Brain microvascular endothelial cell (primary cell): ENCODE data around the gene PSAP.

ENCODE experiments used
- DNase-seq: peaks from one replicate; pipeline ENCODE4 v3.0.0-alpha.2; 2020
- H3K27ac ChIP-seq: fragments of 250-450 bp; sonication (Bioruptor Pico); 2 replicates; pipeline ENCODE4 v1.5.1; 2020; ENCODE audit warnings: mild to moderate bottlenecking, moderate library complexity
- H3K27me3 ChIP-seq: fragments of 250-450 bp; sonication (Bioruptor Pico); replicated peaks from 2 replicates; pipeline ENCODE4 v1.5.1; 2020; ENCODE audit warnings: mild to moderate bottlenecking
- H3K36me3 ChIP-seq: fragments of 250-450 bp; sonication (Bioruptor Pico); replicated peaks from 2 replicates; pipeline ENCODE4 v1.5.1; 2020; ENCODE audit warnings: mild to moderate bottlenecking
- H3K4me3 ChIP-seq: 2 replicates; pipeline ENCODE4 v1.5.1; 2011; ENCODE audit warnings: low read depth, mild to moderate bottlenecking, control low read depth, low read length, moderate library complexity
- CTCF ChIP-seq: IDR thresholded peaks from 2 replicates; pipeline ENCODE4 v1.5.1; 2011; ENCODE audit warnings: low read depth, mild to moderate bottlenecking, moderate library complexity, low read length, control low read depth, inconsistent platforms; ENCODE audit errors: missing control alignments
- in situ Hi-C: cut with HindIII; loops from 2 replicates; pipeline ENCODE4 v1.10.0; 2017; ENCODE audit warnings: low sequenced_read_pairs, low pct_ligation_motif_present

PSAP gene

GRCh38 chr10:71833451-71834342 is 17.4 kb downstream of the PSAP start:
- no peak for TF ChIP-seq CTCF
- Histone ChIP-seq H3K27me3 (no peaks in the 10 kb centered on the region), H3K4me3 (no peak overlapping the region), H3K36me3 (peaks cover 47% of the 10 kb centered on the region), H3K27ac (no peak overlapping the region)
- in situ Hi-C loops, result no loop called here
- DNase-seq, result no peak

DNA sequence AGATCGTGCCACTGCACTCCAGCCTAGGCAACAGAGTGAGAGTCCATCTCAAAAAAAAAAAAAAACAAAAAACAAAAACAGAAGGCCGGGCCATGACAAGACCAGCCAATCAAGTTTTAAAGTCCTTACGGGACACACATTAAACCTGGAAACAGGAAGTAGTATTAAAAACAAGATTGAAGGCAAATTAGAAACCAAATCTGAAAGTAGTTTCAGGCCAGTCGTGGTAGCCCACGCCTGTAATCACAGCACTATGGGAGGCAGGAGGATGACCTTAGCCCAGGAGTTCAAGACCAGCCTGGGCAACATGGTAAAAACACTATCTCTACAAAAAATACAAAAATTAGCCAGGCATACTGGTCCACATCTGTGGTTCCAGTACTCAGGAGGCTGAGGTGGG is 18.1 kb downstream of the PSAP start:
- TF ChIP-seq CTCF, result no peak
- Histone ChIP-seq H3K4me3 (no peak overlapping the region), H3K27me3 (no peaks in the 10 kb centered on the region), H3K36me3 (peaks cover 54% of the 10 kb centered on the region), H3K27ac (no peak overlapping the region)
- in situ Hi-C loops, result no loop called here
- no peak for DNase-seq

GRCh38 chr10:71831646-71832552 is 19.2 kb downstream of the PSAP start:
- H3K36me3 ChIP-seq, result peaks cover 59% of the 10 kb centered on the region
- in situ Hi-C loops, result no loop called here

GRCh38 chr10:71830726-71831125 is 20.3 kb downstream of the PSAP start:
- H3K36me3 ChIP-seq, result peaks cover 71% of the 10 kb centered on the region
- no peak for DNase-seq
- no peaks in the 10 kb centered on the region for H3K27me3 ChIP-seq
- H3K27ac ChIP-seq, result no peak overlapping the region
- TF ChIP-seq CTCF, result no peak
- no peak overlapping the region for H3K4me3 ChIP-seq
- in situ Hi-C loops, result no loop called here

More at GRCh38 chr10:71831646-71832552, 19.2 kb downstream of the PSAP start:
- Histone ChIP-seq H3K27me3 (no peaks in the 10 kb centered on the region), H3K4me3 (no peak overlapping the region), H3K27ac (peak overlapping the region; percentile 34)
- peak; percentile 69 for DNase-seq
- peak; percentile 18 for TF ChIP-seq CTCF

DNA sequence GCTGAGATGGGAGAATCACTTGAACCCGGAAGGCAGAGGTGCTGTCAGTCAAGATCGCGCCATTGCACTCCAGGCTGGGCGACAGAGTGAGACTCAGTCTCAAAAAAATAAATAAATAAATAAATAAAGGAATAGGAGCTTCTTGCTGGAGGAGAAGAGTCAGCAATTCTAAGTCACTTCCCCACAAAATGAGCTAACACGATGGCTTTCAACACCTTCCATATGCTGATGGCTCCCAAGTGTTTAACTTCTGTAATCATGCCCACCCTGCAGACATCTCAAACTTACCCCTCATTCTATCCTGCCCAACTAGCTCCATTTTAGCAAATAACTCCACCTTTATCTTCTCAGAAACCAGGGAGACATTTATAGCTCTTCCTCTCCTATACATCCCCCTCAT is 21.2 kb downstream of the PSAP start:
- Histone ChIP-seq H3K27me3 (no peaks in the 10 kb centered on the region), H3K4me3 (no peak overlapping the region), H3K36me3 (peaks cover 79% of the 10 kb centered on the region), H3K27ac (no peak overlapping the region)
- in situ Hi-C loops, result no loop called here
- TF ChIP-seq CTCF, result no peak
- DNase-seq, result no peak
